ENCODE results near the gene AOPEP.

DNA sequence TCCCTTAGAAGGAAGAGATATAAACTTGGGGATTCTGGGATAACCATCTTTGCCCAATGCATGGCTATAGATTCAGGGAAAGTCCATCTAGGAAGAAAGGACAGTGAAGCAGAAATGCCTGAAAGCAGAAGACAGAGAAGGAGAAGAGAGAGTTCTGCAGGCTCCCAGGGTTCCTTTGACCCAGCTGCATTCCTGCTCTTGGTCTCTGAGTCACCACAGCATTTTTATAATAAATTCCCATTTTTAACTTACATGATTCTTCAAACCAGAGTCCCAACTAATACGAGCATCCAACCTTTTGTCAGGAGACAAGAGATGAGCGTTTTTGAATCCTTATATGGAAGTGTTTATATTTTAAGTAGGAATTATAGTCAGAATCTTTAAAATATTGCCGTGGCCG, 12.0 kb upstream of the AOPEP start:
- TF ChIP-seq, protein P1, sequence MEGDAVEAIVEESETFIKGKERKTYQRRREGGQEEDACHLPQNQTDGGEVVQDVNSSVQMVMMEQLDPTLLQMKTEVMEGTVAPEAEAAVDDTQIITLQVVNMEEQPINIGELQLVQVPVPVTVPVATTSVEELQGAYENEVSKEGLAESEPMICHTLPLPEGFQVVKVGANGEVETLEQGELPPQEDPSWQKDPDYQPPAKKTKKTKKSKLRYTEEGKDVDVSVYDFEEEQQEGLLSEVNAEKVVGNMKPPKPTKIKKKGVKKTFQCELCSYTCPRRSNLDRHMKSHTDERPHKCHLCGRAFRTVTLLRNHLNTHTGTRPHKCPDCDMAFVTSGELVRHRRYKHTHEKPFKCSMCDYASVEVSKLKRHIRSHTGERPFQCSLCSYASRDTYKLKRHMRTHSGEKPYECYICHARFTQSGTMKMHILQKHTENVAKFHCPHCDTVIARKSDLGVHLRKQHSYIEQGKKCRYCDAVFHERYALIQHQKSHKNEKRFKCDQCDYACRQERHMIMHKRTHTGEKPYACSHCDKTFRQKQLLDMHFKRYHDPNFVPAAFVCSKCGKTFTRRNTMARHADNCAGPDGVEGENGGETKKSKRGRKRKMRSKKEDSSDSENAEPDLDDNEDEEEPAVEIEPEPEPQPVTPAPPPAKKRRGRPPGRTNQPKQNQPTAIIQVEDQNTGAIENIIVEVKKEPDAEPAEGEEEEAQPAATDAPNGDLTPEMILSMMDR (IDR thresholded peaks at IDR 0.05; ENCODE audit: poor library complexity, severe bottlenecking), result no peak
- TF ChIP-seq EZH2 (IDR thresholded peaks at IDR 0.05; ENCODE audit: borderline replicate concordance, insufficient read depth, low read length, poor library complexity, severe bottlenecking) (no peak), RAD21 (conservative IDR thresholded peaks at IDR 0.05) (no peak), EP300 (conservative IDR thresholded peaks at IDR 0.05; ENCODE audit: poor library complexity, severe bottlenecking) (no peak), POLR2AphosphoS5 (IDR thresholded peaks at IDR 0.05) (no peak), TAF1 (IDR thresholded peaks at IDR 0.05; ENCODE audit: low read depth) (no peak), MXI1 (conservative IDR thresholded peaks at IDR 0.05; ENCODE audit: poor library complexity, severe bottlenecking) (no peak), SMC3 (conservative IDR thresholded peaks at IDR 0.05; ENCODE audit: poor library complexity) (no peak)
- TF ChIP-seq, protein P2, sequence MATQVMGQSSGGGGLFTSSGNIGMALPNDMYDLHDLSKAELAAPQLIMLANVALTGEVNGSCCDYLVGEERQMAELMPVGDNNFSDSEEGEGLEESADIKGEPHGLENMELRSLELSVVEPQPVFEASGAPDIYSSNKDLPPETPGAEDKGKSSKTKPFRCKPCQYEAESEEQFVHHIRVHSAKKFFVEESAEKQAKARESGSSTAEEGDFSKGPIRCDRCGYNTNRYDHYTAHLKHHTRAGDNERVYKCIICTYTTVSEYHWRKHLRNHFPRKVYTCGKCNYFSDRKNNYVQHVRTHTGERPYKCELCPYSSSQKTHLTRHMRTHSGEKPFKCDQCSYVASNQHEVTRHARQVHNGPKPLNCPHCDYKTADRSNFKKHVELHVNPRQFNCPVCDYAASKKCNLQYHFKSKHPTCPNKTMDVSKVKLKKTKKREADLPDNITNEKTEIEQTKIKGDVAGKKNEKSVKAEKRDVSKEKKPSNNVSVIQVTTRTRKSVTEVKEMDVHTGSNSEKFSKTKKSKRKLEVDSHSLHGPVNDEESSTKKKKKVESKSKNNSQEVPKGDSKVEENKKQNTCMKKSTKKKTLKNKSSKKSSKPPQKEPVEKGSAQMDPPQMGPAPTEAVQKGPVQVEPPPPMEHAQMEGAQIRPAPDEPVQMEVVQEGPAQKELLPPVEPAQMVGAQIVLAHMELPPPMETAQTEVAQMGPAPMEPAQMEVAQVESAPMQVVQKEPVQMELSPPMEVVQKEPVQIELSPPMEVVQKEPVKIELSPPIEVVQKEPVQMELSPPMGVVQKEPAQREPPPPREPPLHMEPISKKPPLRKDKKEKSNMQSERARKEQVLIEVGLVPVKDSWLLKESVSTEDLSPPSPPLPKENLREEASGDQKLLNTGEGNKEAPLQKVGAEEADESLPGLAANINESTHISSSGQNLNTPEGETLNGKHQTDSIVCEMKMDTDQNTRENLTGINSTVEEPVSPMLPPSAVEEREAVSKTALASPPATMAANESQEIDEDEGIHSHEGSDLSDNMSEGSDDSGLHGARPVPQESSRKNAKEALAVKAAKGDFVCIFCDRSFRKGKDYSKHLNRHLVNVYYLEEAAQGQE (IDR thresholded peaks at IDR 0.05; ENCODE audit: borderline replicate concordance), result no peak
